Measurements from ENCODE around the gene FMNL3. TPM values are rescaled to one million over a fixed set of nuclear protein-coding genes. Genes with fewer than 3 reads are reported as not detected.

The FMNL3 gene
- total RNA-seq (2021; fragmentation: NEBNext Ultra II Directional; extraction: Animal tissue kit (Norgen Biotek cat#: 25700)) (27.6 and 29.0 TPM in 2 replicates), polyA plus RNA-seq (2011; rRNA removed) (8.6 and 11.4 TPM in 2 replicates), polyA minus RNA-seq (2011; rRNA and poly(A)+ RNA removed) (27.3 and 32.4 TPM in 2 replicates)
- polyA plus RNA-seq (2011; cell fraction: cytosol; rRNA removed): 10.6 TPM
- 32.8 TPM for polyA plus RNA-seq (2011; cell fraction: nucleus; rRNA removed)
- 12.5 to 15.2 TPM (median 14.4 TPM) in 4 replicates for polyA plus RNA-seq (2012, experiment 1 of 2)
- 9.2 TPM for polyA plus RNA-seq (2012, experiment 2 of 2)
- polyA plus RNA-seq (2013, experiment 1 of 2): 9.3 TPM
- polyA plus RNA-seq (2013, experiment 2 of 2): 9.3 TPM
- polyA minus RNA-seq (2011; cell fraction: cytosol; rRNA and poly(A)+ RNA removed): 17.9 TPM
- 23.5 TPM for polyA minus RNA-seq (2011; cell fraction: nucleus; rRNA and poly(A)+ RNA removed)
- long read RNA-seq, experiment 1, partial matches to known transcripts: 1 of 3 reads
- long read RNA-seq, experiment 1, other reads (novel, unspliced or antisense): 2 of 3 reads
- long read RNA-seq, experiment 2: 0 reads

DNA sequence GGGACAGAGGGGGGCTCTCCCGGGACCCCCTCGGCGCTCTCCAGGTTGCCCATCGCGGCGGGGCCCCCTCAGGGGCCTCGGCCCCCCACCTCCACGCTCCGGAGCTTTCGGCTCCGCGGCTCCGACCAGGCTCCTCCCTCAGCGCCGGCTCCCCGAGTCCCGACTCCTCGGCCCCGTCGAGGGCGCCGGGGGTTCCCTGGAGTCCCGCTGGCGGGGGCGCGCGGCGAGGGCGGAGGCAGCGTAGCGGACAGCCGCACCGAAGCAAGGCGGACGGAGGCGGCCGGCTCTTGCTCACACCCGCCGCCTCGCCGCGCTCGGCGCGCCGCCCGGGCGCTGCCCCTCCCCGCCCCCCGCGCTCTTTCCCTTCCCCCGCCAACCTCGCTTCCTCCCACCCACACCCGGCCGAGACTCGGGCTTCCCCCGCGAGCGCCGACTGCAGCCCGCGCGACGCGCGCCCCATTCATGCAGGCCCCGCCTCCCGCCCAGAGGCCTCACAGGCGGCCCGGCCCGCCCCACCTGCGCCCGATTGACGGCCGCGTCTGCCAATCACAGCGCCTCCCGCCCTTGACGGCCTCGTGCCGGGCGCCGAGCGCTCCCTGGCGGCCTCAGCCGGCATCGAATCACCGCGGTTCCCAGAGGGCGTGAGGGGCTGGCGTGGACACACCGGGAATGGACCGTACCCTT lies at the start of gene FMNL3:
TSS of gene FMNL3 (minus strand) at position 278 of the 684 bp plus-strand sequence. CDS start at position 53, 225 bp downstream.
- DNase-seq (ENCODE audit: low read depth in 1 of 2, low spot score in 2 of 2) (peak; percentile 77 to 99), FAIRE-seq (no peak)
- no peak within 1 kb of the TSS for H3K23ac ChIP-seq (ENCODE audit: insufficient read length)
- WGBS, 2 experiments (ENCODE audit: extremely low coverage in 1 of 2, insufficient coverage in 1 of 2, insufficient read length in 1 of 2, insufficient replicate concordance in 2 of 2, low coverage in 1 of 2, low lambda C conversion rate in 2 of 2, missing lambda C conversion rate in 1 of 2): 5% methylated on average over 24 of the region's 93 CpGs; no CpG with 5 or more reads in 1 of the 2 experiments
- no peak within 1 kb of the TSS for H2BK5ac ChIP-seq (ENCODE audit: low read depth, low read length)
- peaks cover 3 to 27% (median 8%) of the 10 kb centered on the region in 4 experiments for H3K4me1 ChIP-seq (replicated peaks in 1 of 4; ENCODE audit: control insufficient read depth in 3 of 4, insufficient read depth in 4 of 4, low read length in 3 of 4)
- H2AFZ ChIP-seq (ENCODE audit: low read length): peak within 1 kb of the TSS; percentile 78; the same call in 1 of the 2 replicates
- peak within 1 kb of the TSS; percentile 17 for H3K56ac ChIP-seq (replicated peaks; ENCODE audit: insufficient read length, low read depth, low read length)
- H3K23me2 ChIP-seq (ENCODE audit: low read depth, low read length): peaks cover 10% of the 10 kb centered on the region
- no peaks in the 10 kb centered on the region; the same call in 1 of the 2 replicates for H3K79me1 ChIP-seq (ENCODE audit: low read depth, low read length)
- H4K5ac ChIP-seq (ENCODE audit: insufficient read length, low read depth, low read length): peak within 1 kb of the TSS; percentile 19
- H3K14ac ChIP-seq (ENCODE audit: insufficient read length): no peak within 1 kb of the TSS
- H2BK12ac ChIP-seq (ENCODE audit: low read depth, low read length): peak within 1 kb of the TSS; percentile 65; the same call in 1 of the 2 replicates
- peaks cover 1 to 9% (median 6%) of the 10 kb centered on the region in 4 experiments for H3K27me3 ChIP-seq (replicated peaks in 1 of 4; ENCODE audit: control insufficient read depth in 3 of 4, extremely low read depth in 1 of 4, insufficient read depth in 3 of 4, low read length in 3 of 4)
- no peak within 1 kb of the TSS for H2AK5ac ChIP-seq (ENCODE audit: low read depth, low read length)
- peak within 1 kb of the TSS; percentile 64 to 90 for H3K4me2 ChIP-seq (ENCODE audit: insufficient read depth in 1 of 2, low read depth in 2 of 2, low read length in 2 of 2)
- peak within 1 kb of the TSS; percentile 53 to 82 (median 75) for H3K4me3 ChIP-seq (ENCODE audit: extremely low read depth in 1 of 4, insufficient read depth in 2 of 4, low read depth in 3 of 4, low read length in 4 of 4)
- H2BK15ac ChIP-seq (ENCODE audit: low read length): 0 out of 2 replicates have a peak within 1 kb of the TSS, but pooled peaks have one; percentile 46
- no peaks in the 10 kb centered on the region for H3K9me3 ChIP-seq (ENCODE audit: insufficient read depth in 2 of 2, low read depth in 1 of 2, low read length in 1 of 2)
- no peak within 1 kb of the TSS; the same call in 1 of the 2 replicates for H3K18ac ChIP-seq (ENCODE audit: extremely low read depth, low read length)
- H2BK120ac ChIP-seq (replicated peaks; ENCODE audit: low read depth, low read length): no peak within 1 kb of the TSS
- POLR2A ChIA-PET (ENCODE audit: partially characterized antibody): interaction anchor here (0.6 to 6.2 kb wide), 14 partner anchors 10 to 121 kb away, joined by 3 to 34 read pairs (median 5); partner anchors contain the start of genes NCKAP5L and TMBIM6
- CTCF ChIA-PET (ENCODE audit: partially characterized antibody): interaction anchor here (0.6 to 10.3 kb wide), 19 partner anchors 10 to 205 kb away, joined by 3 to 222 read pairs (median 5); no protein-coding TSS in a partner anchor
- H4K20me1 ChIP-seq (replicated peaks in 1 of 2; ENCODE audit: control insufficient read depth in 1 of 2, insufficient read depth in 2 of 2, low read length in 2 of 2): peaks cover 3 to 10% of the 10 kb centered on the region in 2 experiments
- H2BK20ac ChIP-seq (ENCODE audit: low read length): no peak within 1 kb of the TSS
- H3K9ac ChIP-seq (replicated peaks in 1 of 4; ENCODE audit: extremely low read depth in 1 of 4, low read depth in 3 of 4, low read length in 3 of 4): peak within 1 kb of the TSS; percentile 58 to 80 (median 64); a peak in 6 of 7 replicates
- H4K8ac ChIP-seq (ENCODE audit: extremely low read depth, insufficient read depth, low read length): peak within 1 kb of the TSS; percentile 94
- no peaks in the 10 kb centered on the region for H3K36me3 ChIP-seq (ENCODE audit: control insufficient read depth in 2 of 4, insufficient read depth in 4 of 4, low read length in 3 of 4)
- peak within 1 kb of the TSS; percentile 0 for H3K4ac ChIP-seq (replicated peaks; ENCODE audit: insufficient read length, low read depth, low read length)
- H3K27ac ChIP-seq (ENCODE audit: low read depth, low read length): no peak within 1 kb of the TSS
- H4K91ac ChIP-seq (replicated peaks; ENCODE audit: insufficient read length, low read length): peak within 1 kb of the TSS; percentile 71
- H3K79me2 ChIP-seq (ENCODE audit: control insufficient read depth in 1 of 2, insufficient read depth in 2 of 2, low read length in 2 of 2): peaks cover 9 to 44% of the 10 kb centered on the region in 2 experiments
- TF ChIP-seq, protein P1, sequence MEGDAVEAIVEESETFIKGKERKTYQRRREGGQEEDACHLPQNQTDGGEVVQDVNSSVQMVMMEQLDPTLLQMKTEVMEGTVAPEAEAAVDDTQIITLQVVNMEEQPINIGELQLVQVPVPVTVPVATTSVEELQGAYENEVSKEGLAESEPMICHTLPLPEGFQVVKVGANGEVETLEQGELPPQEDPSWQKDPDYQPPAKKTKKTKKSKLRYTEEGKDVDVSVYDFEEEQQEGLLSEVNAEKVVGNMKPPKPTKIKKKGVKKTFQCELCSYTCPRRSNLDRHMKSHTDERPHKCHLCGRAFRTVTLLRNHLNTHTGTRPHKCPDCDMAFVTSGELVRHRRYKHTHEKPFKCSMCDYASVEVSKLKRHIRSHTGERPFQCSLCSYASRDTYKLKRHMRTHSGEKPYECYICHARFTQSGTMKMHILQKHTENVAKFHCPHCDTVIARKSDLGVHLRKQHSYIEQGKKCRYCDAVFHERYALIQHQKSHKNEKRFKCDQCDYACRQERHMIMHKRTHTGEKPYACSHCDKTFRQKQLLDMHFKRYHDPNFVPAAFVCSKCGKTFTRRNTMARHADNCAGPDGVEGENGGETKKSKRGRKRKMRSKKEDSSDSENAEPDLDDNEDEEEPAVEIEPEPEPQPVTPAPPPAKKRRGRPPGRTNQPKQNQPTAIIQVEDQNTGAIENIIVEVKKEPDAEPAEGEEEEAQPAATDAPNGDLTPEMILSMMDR (IDR thresholded peaks at IDR 0.05; ENCODE audit: control extremely low read depth in 1 of 3, insufficient read depth in 1 of 3, low read depth in 1 of 3, low read length in 3 of 3): peak; percentile 87 to 96 (median 88)
- TF ChIP-seq KDM4A (IDR thresholded peaks at IDR 0.05; ENCODE audit: low read depth, low read length, severe bottlenecking) (peak; percentile 92), HDAC2 (IDR thresholded peaks at IDR 0.05; ENCODE audit: borderline replicate concordance in 1 of 2, low read depth in 2 of 2, low read length in 2 of 2) (peak in 1 of 2 experiments; percentile 19; a peak in 1 of 4 replicates), CREB1 (IDR thresholded peaks at IDR 0.05) (peak; percentile 70; the same call in 1 of the 2 replicates)
- TF ChIP-seq, protein P2, sequence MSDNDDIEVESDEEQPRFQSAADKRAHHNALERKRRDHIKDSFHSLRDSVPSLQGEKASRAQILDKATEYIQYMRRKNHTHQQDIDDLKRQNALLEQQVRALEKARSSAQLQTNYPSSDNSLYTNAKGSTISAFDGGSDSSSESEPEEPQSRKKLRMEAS (IDR thresholded peaks at IDR 0.05): peak; percentile 100

Measured in H1 (cell line).